Transverse colon (tissue), 4 donors: ENCODE measurements around the gene LCLAT1. TPM values are rescaled to one million over a fixed set of nuclear protein-coding genes. Genes with fewer than 3 reads are reported as not detected.
"Not testable (repeated sequence)": the region's sequence is repeated elsewhere in the genome, so short reads cannot be mapped to it uniquely, and the experiment has no call there.

Source experiments
- DNase-seq: peaks from one replicate; pipeline ENCODE4 v3.0.0-alpha.2; 2019
- H3K27ac ChIP-seq, 4 donors: fragments of 200-600 bp; sonication (generic); 2 replicates each; pipeline ENCODE4 v1.5.1; 2016 to 2018; ENCODE audit warnings: inconsistent platforms in 4 of 4
- H3K27me3 ChIP-seq: fragments of 200-600 bp; sonication (generic); 2 replicates; pipeline ENCODE4 v1.5.1; 2017; ENCODE audit warnings: inconsistent platforms
- H3K36me3 ChIP-seq, 4 donors: fragments of 200-600 bp; sonication (generic); 2 replicates each; pipeline ENCODE4 v1.5.1; 2017 to 2019; ENCODE audit warnings: inconsistent platforms in 4 of 4
- H3K4me1 ChIP-seq, 4 donors: fragments of 200-600 bp; sonication (generic); 2 replicates each; pipeline ENCODE4 v1.5.1; 2017 to 2020; ENCODE audit warnings: inconsistent platforms in 4 of 4
- H3K4me3 ChIP-seq, 4 donors: fragments of 200-600 bp; sonication (generic); 1 replicate in 1 of 4; 2 replicates in 3 of 4; pipeline versions ENCODE4 v1.5.1 to v1.6.1; 2017 to 2019; ENCODE audit warnings: inconsistent platforms in 4 of 4
- H3K9me3 ChIP-seq, 2 donors: fragments of 200-600 bp; sonication (generic); 2 replicates each; pipeline ENCODE4 v1.5.1; 2017 to 2019; ENCODE audit warnings: inconsistent platforms in 2 of 2
- CTCF ChIP-seq, 5 experiments: fragments of 200-600 bp in 3 of 5; fragments of 450-650 bp in 2 of 5; sonication (generic) in 3 of 5; IDR thresholded peaks; 1 replicate in 2 of 5; 2 replicates in 3 of 5; pipeline ENCODE4 v1.5.1; 2016 to 2017; ENCODE audit warnings: antibody characterized with exemption in 5 of 5, inconsistent platforms in 3 of 5, mild to moderate bottlenecking in 2 of 5, moderate library complexity in 1 of 5
- EP300 ChIP-seq: sonication (generic); formaldehyde crosslinking; IDR thresholded peaks from one replicate; pipeline ENCODE4 v1.6.1; 2017; ENCODE audit warnings: antibody characterized with exemption, low read depth
- POLR2A ChIP-seq: fragments of 450-650 bp; IDR thresholded peaks from one replicate; pipeline ENCODE4 v1.6.1; 2016; ENCODE audit warnings: antibody characterized with exemption, mild to moderate bottlenecking, moderate library complexity
- POLR2AphosphoS5 ChIP-seq, 3 donors: sonication (generic); formaldehyde crosslinking; IDR thresholded peaks; one replicate each; pipeline ENCODE4 v1.6.1; 2016; ENCODE audit warnings: antibody characterized with exemption in 3 of 3
- WGBS, 2 donors: methylation state at CpG; one replicate each; pipeline ENCODE4 v1.1.5; 2018; ENCODE audit warnings: low coverage in 1 of 2; 5-methylcytosine and 5-hydroxymethylcytosine counted together
- in situ Hi-C, 4 donors: fragments of 200-750 bp; cut with MboI; loops; one replicate each; pipeline versions ENCODE4 v1.15.0 to v1.15.1; 2017; ENCODE audit warnings: low sequenced_read_pairs in 3 of 4, low pct_ligation_motif_present in 1 of 4, low pct_unique_long_range_greater_than_20kb in 1 of 4
- intact Hi-C: fragments of 100-400 bp; cut with DNase I; formaldehyde crosslinking; loops from one replicate; pipeline ENCODE4 v1.15.1; 2023; ENCODE audit warnings: low total_unique reads
- total RNA-seq, 4 donors: library from RNA; depleted of rRNA; stranded (reverse); fragments of >200 nt; gene quantifications; one replicate each; pipeline ENCODE4 v1.1.0, GENCODE V29; 2016

Gene LCLAT1
- total RNA-seq, 4 donors from 2014 or later, result 10.9 to 26.5 (median 16.6) TPM

GRCh38 chr2:30465171-30465545, 18.1 kb downstream of the LCLAT1 start:
- no peak for DNase-seq
- Histone ChIP-seq H3K4me3 (no peak overlapping the region), H3K27me3 (no peaks in the 10 kb centered on the region), H3K9me3 (no peaks in the 10 kb centered on the region), H3K36me3 (no peaks in the 10 kb centered on the region), H3K27ac (peak overlapping the region in 1 of 4 donors; percentile 41), H3K4me1 (peaks cover 0 to 1% (median 0%) of the 10 kb centered on the region in 4 donors)
- no peak for TF ChIP-seq CTCF (IDR thresholded peaks at IDR 0.05)
- TF ChIP-seq POLR2A, result no peak
- TF ChIP-seq EP300, result no peak
- no peak for TF ChIP-seq POLR2AphosphoS5 (IDR thresholded peaks at IDR 0.05)
- WGBS, 2 donors, result 63 to 76% methylated on average over 3 of the region's 3 CpGs
- in situ Hi-C loops, result no loop called here
- intact Hi-C loops, result no loop called here

GRCh38 chr2:30466216-30466615, 19.2 kb downstream of the LCLAT1 start:
- DNase-seq, result no peak
- Histone ChIP-seq H3K4me3 (no peak overlapping the region), H3K4me1 (peaks cover 0 to 3% (median under 1%) of the 10 kb centered on the region in 4 donors), H3K27ac (no peak overlapping the region), H3K36me3 (no peaks in the 10 kb centered on the region), H3K27me3 (no peaks in the 10 kb centered on the region), H3K9me3 (no peaks in the 10 kb centered on the region)
- intact Hi-C loops (no loop called here), in situ Hi-C loops (no loop called here)
- no peak for TF ChIP-seq CTCF (IDR thresholded peaks at IDR 0.05)
- 85 to 91% methylated on average over 1 of the region's 1 CpG for WGBS, 2 donors

GRCh38 chr2:30467062-30467826, 20.2 kb downstream of the LCLAT1 start:
- H3K4me3 ChIP-seq, H3K27me3 ChIP-seq, intact Hi-C loops, H3K27ac ChIP-seq, H3K9me3 ChIP-seq, in situ Hi-C loops, H3K36me3 ChIP-seq, H3K4me1 ChIP-seq, DNase-seq: not testable (repeated sequence)
- 91 to 100% methylated on average over 5 to 8 of the region's 8 CpGs for WGBS, 2 donors

- intact Hi-C loops (no loop called here), in situ Hi-C loops (no loop called here)
- TF ChIP-seq POLR2AphosphoS5 (IDR thresholded peaks at IDR 0.05), result no peak
- no peak for TF ChIP-seq CTCF (IDR thresholded peaks at IDR 0.05)
- TF ChIP-seq EP300, result no peak
- TF ChIP-seq POLR2A, result no peak
- Histone ChIP-seq H3K4me3 (no peak overlapping the region), H3K9me3 (no peaks in the 10 kb centered on the region), H3K27ac (no peak overlapping the region), H3K27me3 (no peaks in the 10 kb centered on the region), H3K4me1 (peaks cover 0 to 13% (median 4%) of the 10 kb centered on the region in 4 donors), H3K36me3 (no peaks in the 10 kb centered on the region)
- no peak for DNase-seq
- WGBS, 2 donors, result 50 to 80% methylated on average over 1 of the region's 1 CpG
These were observed 23.4 kb downstream of the LCLAT1 start for GRCh38 chr2:30470426-30470825.

- Histone ChIP-seq H3K36me3 (no peaks in the 10 kb centered on the region), H3K9me3 (no peaks in the 10 kb centered on the region), H3K27me3 (no peaks in the 10 kb centered on the region), H3K27ac (no peak overlapping the region), H3K4me1 (peaks cover 0 to 13% (median 4%) of the 10 kb centered on the region in 4 donors), H3K4me3 (no peak overlapping the region)
- TF ChIP-seq CTCF (IDR thresholded peaks at IDR 0.05) (no peak), POLR2AphosphoS5 (IDR thresholded peaks at IDR 0.05) (no peak), EP300 (no peak), POLR2A (no peak)
- intact Hi-C loops, result no loop called here
- in situ Hi-C loops, result no loop called here
- no peak for DNase-seq
These were observed 25.3 kb downstream of the LCLAT1 start for GRCh38 chr2:30472326-30472725.
